Measurements from ENCODE around the gene C1QTNF5. TPM values are rescaled to one million over a fixed set of nuclear protein-coding genes. Genes with fewer than 3 reads are reported as not detected.

The C1QTNF5 gene
- total RNA-seq, 1 experiment from 2014 or later: not detected

DNA sequence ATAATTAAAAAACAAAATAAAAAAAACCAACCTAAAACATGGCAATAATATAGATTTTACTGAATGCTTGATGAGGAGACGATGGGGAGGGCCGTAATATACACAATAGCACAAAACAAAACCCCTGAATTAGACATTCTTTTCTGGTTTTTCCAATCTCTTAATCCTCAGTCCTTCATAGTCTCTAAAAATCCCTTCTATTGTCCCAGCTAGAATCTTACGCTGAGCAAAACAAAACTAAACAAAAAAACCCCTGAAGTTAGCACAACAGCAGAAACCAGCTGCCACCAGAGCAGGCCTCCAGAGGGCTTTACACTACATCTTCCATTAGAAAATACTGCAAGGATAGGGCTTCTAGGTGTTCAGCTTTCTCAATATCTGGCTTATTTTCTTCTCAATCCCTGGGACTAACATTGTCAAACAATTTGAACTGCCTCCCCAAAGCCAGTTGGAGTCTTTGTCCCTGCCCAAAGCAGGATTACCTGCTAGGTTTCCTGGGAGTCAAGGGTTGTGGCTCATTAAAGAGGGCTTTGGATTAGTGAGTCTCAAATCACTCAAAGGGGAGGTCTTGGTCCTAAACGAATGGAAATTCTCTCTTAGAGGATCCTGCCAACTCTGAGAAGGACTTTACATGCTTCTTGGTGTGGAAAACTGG is 8.4 kb downstream of the C1QTNF5 start:
- no peaks in the 10 kb centered on the region for H3K9me2 ChIP-seq (ENCODE audit: insufficient read depth)
- no peaks in the 10 kb centered on the region for H3K36me3 ChIP-seq (ENCODE audit: low read depth)
- no peaks in the 10 kb centered on the region for H3K27me3 ChIP-seq (ENCODE audit: insufficient read depth, low read depth)
- ChIA-PET POLR2A (ENCODE audit: unreplicated experiment) (no interaction called here), CTCF (interaction anchor here (1.1 kb wide), 1 partner anchor 10 kb away, joined by 3 read pairs; no protein-coding TSS in a partner anchor)
- H4K20me1 ChIP-seq (ENCODE audit: insufficient read depth): no peaks in the 10 kb centered on the region
- no TSS peak for BruUV-seq (replicated peaks)
- no peak overlapping the region for H3K27ac ChIP-seq
- DNase-seq: no peak
- H3K9me3 ChIP-seq (ENCODE audit: insufficient read depth, low read depth): no peaks in the 10 kb centered on the region
- peaks cover 19% of the 10 kb centered on the region for H3K79me2 ChIP-seq (ENCODE audit: low read depth)
- peaks cover 8% of the 10 kb centered on the region; the same call in 1 of the 2 replicates for H3F3A ChIP-seq (ENCODE audit: insufficient read depth, low read depth)
- intact Hi-C loops (cut with micrococcal nuclease; ENCODE audit: unreplicated experiment): no loop called here
- peaks cover 10% of the 10 kb centered on the region for H3K4me1 ChIP-seq (replicated peaks; ENCODE audit: insufficient read depth)
- H3K4me3 ChIP-seq: no peak overlapping the region
- H3K4me2 ChIP-seq: no peak overlapping the region
- no peak overlapping the region for H2AFZ ChIP-seq
- TF ChIP-seq, protein P1, sequence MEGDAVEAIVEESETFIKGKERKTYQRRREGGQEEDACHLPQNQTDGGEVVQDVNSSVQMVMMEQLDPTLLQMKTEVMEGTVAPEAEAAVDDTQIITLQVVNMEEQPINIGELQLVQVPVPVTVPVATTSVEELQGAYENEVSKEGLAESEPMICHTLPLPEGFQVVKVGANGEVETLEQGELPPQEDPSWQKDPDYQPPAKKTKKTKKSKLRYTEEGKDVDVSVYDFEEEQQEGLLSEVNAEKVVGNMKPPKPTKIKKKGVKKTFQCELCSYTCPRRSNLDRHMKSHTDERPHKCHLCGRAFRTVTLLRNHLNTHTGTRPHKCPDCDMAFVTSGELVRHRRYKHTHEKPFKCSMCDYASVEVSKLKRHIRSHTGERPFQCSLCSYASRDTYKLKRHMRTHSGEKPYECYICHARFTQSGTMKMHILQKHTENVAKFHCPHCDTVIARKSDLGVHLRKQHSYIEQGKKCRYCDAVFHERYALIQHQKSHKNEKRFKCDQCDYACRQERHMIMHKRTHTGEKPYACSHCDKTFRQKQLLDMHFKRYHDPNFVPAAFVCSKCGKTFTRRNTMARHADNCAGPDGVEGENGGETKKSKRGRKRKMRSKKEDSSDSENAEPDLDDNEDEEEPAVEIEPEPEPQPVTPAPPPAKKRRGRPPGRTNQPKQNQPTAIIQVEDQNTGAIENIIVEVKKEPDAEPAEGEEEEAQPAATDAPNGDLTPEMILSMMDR (conservative IDR thresholded peaks at IDR 0.05): no peak
- TF ChIP-seq EZH2 (IDR thresholded peaks at IDR 0.05; ENCODE audit: low read depth): no peak

DNA sequence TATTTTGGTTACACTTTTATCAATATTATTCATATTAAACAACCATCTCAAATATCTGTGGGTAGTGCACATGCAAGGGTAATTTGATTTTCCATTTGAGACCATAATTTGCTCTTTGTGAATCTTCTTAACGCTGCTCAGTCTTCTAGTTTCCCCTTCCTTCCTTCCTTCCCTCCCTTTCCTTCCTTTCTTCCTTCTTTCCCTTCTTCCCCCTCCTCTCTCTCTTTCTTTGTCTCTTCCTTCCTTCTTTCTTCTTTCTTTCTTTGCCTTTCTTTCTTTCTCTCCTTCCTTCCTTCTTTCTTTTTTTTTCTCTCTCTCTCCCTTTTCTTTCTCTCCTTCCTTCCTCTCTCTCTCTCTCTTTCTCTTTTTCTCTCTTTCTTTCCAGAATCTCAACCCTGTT is 10.4 kb downstream of the C1QTNF5 start:
- Histone ChIP-seq H2AFZ (no peak overlapping the region), H3K27ac (no peak overlapping the region), H4K20me1 (ENCODE audit: insufficient read depth) (no peaks in the 10 kb centered on the region), H3K4me3 (no peak overlapping the region), H3K9me2 (ENCODE audit: insufficient read depth) (no peaks in the 10 kb centered on the region), H3F3A (ENCODE audit: insufficient read depth, low read depth) (no peaks in the 10 kb centered on the region), H3K9me3 (ENCODE audit: insufficient read depth, low read depth) (no peaks in the 10 kb centered on the region), H3K4me2 (no peak overlapping the region), H3K27me3 (ENCODE audit: insufficient read depth, low read depth) (no peaks in the 10 kb centered on the region), H3K79me2 (ENCODE audit: low read depth) (peaks cover 6% of the 10 kb centered on the region), H3K36me3 (ENCODE audit: low read depth) (no peaks in the 10 kb centered on the region), H3K4me1 (replicated peaks; ENCODE audit: insufficient read depth) (peaks cover 4% of the 10 kb centered on the region)
- no TSS peak for BruUV-seq (replicated peaks)
- ChIA-PET CTCF (no interaction called here), POLR2A (ENCODE audit: unreplicated experiment) (no interaction called here)
- intact Hi-C loops (cut with micrococcal nuclease; ENCODE audit: unreplicated experiment): no loop called here
- TF ChIP-seq, protein P1 (conservative IDR thresholded peaks at IDR 0.05): no peak
- no peak for TF ChIP-seq EZH2 (IDR thresholded peaks at IDR 0.05; ENCODE audit: low read depth)
- no peak for DNase-seq

DNA sequence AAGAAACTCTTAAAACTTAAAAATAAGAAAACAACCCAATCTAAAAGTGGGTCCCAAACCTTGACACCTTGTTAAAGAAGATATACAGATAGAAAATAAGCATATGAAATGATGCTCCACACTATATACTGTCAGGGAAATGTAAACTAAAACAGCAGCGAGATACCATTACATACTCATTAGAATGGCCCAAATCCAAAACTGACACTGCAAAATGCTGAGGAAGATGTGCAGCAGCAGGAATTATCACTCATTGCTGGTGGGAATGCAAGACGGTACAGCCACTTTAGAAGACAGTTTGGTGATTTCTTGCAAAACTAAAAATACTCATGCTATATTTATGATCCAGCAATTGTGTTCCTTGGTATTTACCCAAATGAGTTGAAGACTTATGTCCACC is 11.4 kb downstream of the C1QTNF5 start:
- Histone ChIP-seq H3K9me2 (ENCODE audit: insufficient read depth) (no peaks in the 10 kb centered on the region), H3K4me3 (no peak overlapping the region), H3K4me2 (no peak overlapping the region), H3K9me3 (ENCODE audit: insufficient read depth, low read depth) (no peaks in the 10 kb centered on the region), H3K36me3 (ENCODE audit: low read depth) (no peaks in the 10 kb centered on the region), H4K20me1 (ENCODE audit: insufficient read depth) (no peaks in the 10 kb centered on the region), H3K27me3 (ENCODE audit: insufficient read depth, low read depth) (no peaks in the 10 kb centered on the region), H3K79me2 (ENCODE audit: low read depth) (no peaks in the 10 kb centered on the region), H3K4me1 (replicated peaks; ENCODE audit: insufficient read depth) (no peaks in the 10 kb centered on the region), H3K27ac (no peak overlapping the region), H3F3A (ENCODE audit: insufficient read depth, low read depth) (no peaks in the 10 kb centered on the region), H2AFZ (no peak overlapping the region)
- DNase-seq: no peak
- ChIA-PET CTCF (interaction anchor here (0.7 kb wide), 1 partner anchor 10 kb away, joined by 8 read pairs; no protein-coding TSS in a partner anchor), POLR2A (ENCODE audit: unreplicated experiment) (no interaction called here)
- TF ChIP-seq EZH2 (IDR thresholded peaks at IDR 0.05; ENCODE audit: low read depth): no peak
- TF ChIP-seq, protein P1 (conservative IDR thresholded peaks at IDR 0.05): no peak
- intact Hi-C loops (cut with micrococcal nuclease; ENCODE audit: unreplicated experiment): no loop called here
- BruUV-seq (replicated peaks): no TSS peak
